H1 (cell line): ENCODE measurements around the gene TMEM39B. TPM values are rescaled to one million over a fixed set of nuclear protein-coding genes. Genes with fewer than 3 reads are reported as not detected.
"Not testable (repeated sequence)": the region's sequence is repeated elsewhere in the genome, so short reads cannot be mapped to it uniquely, and the experiment has no call there.

Experiments
- CTCF ChIA-PET: fragments of 300-600 bp; sonication (Branson Sonifier 250); formaldehyde crosslinking; loops from one replicate; lab custom pipeline; 2021; ENCODE audit not compliant: partially characterized antibody; lab: Charles Lee
- POLR2A ChIA-PET: fragments of 300-600 bp; sonication (Branson Sonifier 250); formaldehyde crosslinking; loops from one replicate; lab custom pipeline; 2021; ENCODE audit warnings: inconsistent platforms; ENCODE audit not compliant: partially characterized antibody; lab: Charles Lee
- DNase-seq, 2 experiments: peaks; one replicate each; pipeline versions ENCODE4 v3.0.0 to v3.0.0-alpha.2; 2010 to 2022; ENCODE audit warnings: low spot score in 2 of 2, low read depth in 1 of 2, mixed read lengths in 1 of 2
- FAIRE-seq: peaks from 2 replicates; lab custom pipeline; 2011; peaks lifted over from hg19 to GRCh38; lab: Jason Lieb, UNC
- H2AFZ ChIP-seq: 2 replicates; pipeline ENCODE4 v1.8.1; 2012; ENCODE audit warnings: low read length, inconsistent platforms
- H2AK5ac ChIP-seq: 2 replicates; pipeline ENCODE4 v1.6.1; 2013; ENCODE audit warnings: low read depth, low read length
- H2BK120ac ChIP-seq: replicated peaks from 2 replicates; pipeline ENCODE3; 2013; ENCODE audit warnings: low read depth, low read length, inconsistent platforms
- H2BK12ac ChIP-seq: 2 replicates; pipeline ENCODE4 v1.6.1; 2013; ENCODE audit warnings: low read depth, low read length
- H2BK15ac ChIP-seq: 2 replicates; pipeline ENCODE4 v1.6.1; 2013; ENCODE audit warnings: low read length
- H2BK20ac ChIP-seq: 2 replicates; pipeline ENCODE4 v1.6.1; 2013; ENCODE audit warnings: low read length
- H2BK5ac ChIP-seq: 2 replicates; pipeline ENCODE4 v1.6.1; 2013; ENCODE audit warnings: low read depth, low read length
- H3K14ac ChIP-seq: 2 replicates; pipeline ENCODE4 v1.6.1; 2013; ENCODE audit warnings: inconsistent platforms; ENCODE audit not compliant: insufficient read length
- H3K18ac ChIP-seq: 2 replicates; pipeline ENCODE4 v1.6.1; 2013; ENCODE audit warnings: low read length; ENCODE audit errors: extremely low read depth
- H3K23ac ChIP-seq: 2 replicates; pipeline ENCODE4 v1.6.1; 2013; ENCODE audit warnings: inconsistent platforms; ENCODE audit not compliant: insufficient read length
- H3K23me2 ChIP-seq: 2 replicates; pipeline ENCODE4 v1.6.1; 2013; ENCODE audit warnings: low read depth, low read length
- H3K27ac ChIP-seq: 2 replicates; pipeline ENCODE4 v1.6.1; 2011; ENCODE audit warnings: low read depth, low read length, inconsistent platforms
- H3K27me3 ChIP-seq, 4 experiments: replicated peaks in 1 of 4; 1 replicate in 1 of 4; 2 replicates in 3 of 4; pipeline versions ENCODE4 v1.6.1 to v1.8.1; 2011 to 2013; ENCODE audit warnings: low read length in 3 of 4, mild to moderate bottlenecking in 3 of 4, inconsistent platforms in 2 of 4, mixed read lengths in 2 of 4, moderate library complexity in 1 of 4; ENCODE audit not compliant: control insufficient read depth in 3 of 4, insufficient read depth in 3 of 4; ENCODE audit errors: extremely low read depth in 1 of 4
- H3K36me3 ChIP-seq, 4 experiments: 2 replicates each; pipeline versions ENCODE4 v1.6.1 to v1.8.1; 2011 to 2013; ENCODE audit warnings: mild to moderate bottlenecking in 4 of 4, low read length in 3 of 4, moderate library complexity in 2 of 4, control low read depth in 1 of 4, inconsistent platforms in 1 of 4; ENCODE audit not compliant: insufficient read depth in 4 of 4, control insufficient read depth in 2 of 4
- H3K4ac ChIP-seq: replicated peaks from 2 replicates; pipeline ENCODE3; 2013; ENCODE audit warnings: low read length, low read depth, mixed read lengths, inconsistent platforms; ENCODE audit not compliant: insufficient read length
- H3K4me1 ChIP-seq, 4 experiments: replicated peaks in 1 of 4; 1 replicate in 1 of 4; 2 replicates in 3 of 4; pipeline versions ENCODE4 v1.6.1 to v1.8.1; 2011 to 2013; ENCODE audit warnings: low read length in 3 of 4, inconsistent platforms in 2 of 4, mixed read lengths in 1 of 4; ENCODE audit not compliant: insufficient read depth in 4 of 4, control insufficient read depth in 3 of 4
- H3K4me2 ChIP-seq, 2 experiments: 2 replicates each; pipeline versions ENCODE4 v1.6.1 to v1.8.1; 2011 to 2013; ENCODE audit warnings: low read depth in 2 of 2, low read length in 2 of 2, control low read depth in 1 of 2, inconsistent platforms in 1 of 2, mild to moderate bottlenecking in 1 of 2; ENCODE audit not compliant: insufficient read depth in 1 of 2
- H3K4me3 ChIP-seq, 4 experiments: fragments of 200-600, 300-600 bp in 1 of 4; sonication (generic), shearing (Covaris generic), sonication (Bioruptor Twin) in 1 of 4; 2 replicates each; pipeline versions ENCODE4 v1.5.1 to v1.8.1; 2011 to 2016; ENCODE audit warnings: low read length in 4 of 4, low read depth in 3 of 4, control low read depth in 2 of 4, inconsistent platforms in 2 of 4, mild to moderate bottlenecking in 2 of 4, mixed read lengths in 1 of 4, moderate library complexity in 1 of 4; ENCODE audit not compliant: insufficient read depth in 2 of 4; ENCODE audit errors: extremely low read depth in 1 of 4
- H3K56ac ChIP-seq: replicated peaks from 2 replicates; pipeline ENCODE3; 2013; ENCODE audit warnings: low read depth, mild to moderate bottlenecking, mixed read lengths, low read length, inconsistent platforms; ENCODE audit not compliant: insufficient read length
- H3K79me1 ChIP-seq: 2 replicates; pipeline ENCODE4 v1.6.1; 2013; ENCODE audit warnings: low read depth, low read length, control low read depth
- H3K79me2 ChIP-seq, 2 experiments: 2 replicates each; pipeline versions ENCODE4 v1.6.1 to v1.8.1; 2012 to 2013; ENCODE audit warnings: low read length in 2 of 2, mild to moderate bottlenecking in 2 of 2, inconsistent platforms in 1 of 2; ENCODE audit not compliant: insufficient read depth in 2 of 2, control insufficient read depth in 1 of 2
- H3K9ac ChIP-seq, 4 experiments: replicated peaks in 1 of 4; 1 replicate in 1 of 4; 2 replicates in 3 of 4; pipeline versions ENCODE4 v1.6.1 to v1.8.1; 2011 to 2013; ENCODE audit warnings: low read depth in 3 of 4, low read length in 3 of 4, control low read depth in 2 of 4, mild to moderate bottlenecking in 2 of 4, moderate library complexity in 2 of 4, inconsistent platforms in 1 of 4; ENCODE audit errors: extremely low read depth in 1 of 4
- H3K9me3 ChIP-seq, 2 experiments: 2 replicates each; pipeline versions ENCODE4 v1.6.1 to v1.8.1; 2012 to 2013; ENCODE audit warnings: mild to moderate bottlenecking in 2 of 2, moderate library complexity in 2 of 2, control low read depth in 1 of 2, inconsistent platforms in 1 of 2, low read depth in 1 of 2, low read length in 1 of 2, mixed read lengths in 1 of 2; ENCODE audit not compliant: insufficient read depth in 2 of 2
- H4K20me1 ChIP-seq, 2 experiments: replicated peaks in 1 of 2; 2 replicates each; pipeline versions ENCODE3 to v1.8.1; 2011 to 2013; ENCODE audit warnings: inconsistent platforms in 2 of 2, low read length in 2 of 2, mild to moderate bottlenecking in 1 of 2; ENCODE audit not compliant: insufficient read depth in 2 of 2, control insufficient read depth in 1 of 2
- H4K5ac ChIP-seq: 2 replicates; pipeline ENCODE4 v1.6.1; 2013; ENCODE audit warnings: low read length, low read depth, mixed read lengths, inconsistent platforms; ENCODE audit not compliant: insufficient read length
- H4K8ac ChIP-seq: 2 replicates; pipeline ENCODE4 v1.8.0; 2013; ENCODE audit warnings: mild to moderate bottlenecking, moderate library complexity, low read length, inconsistent platforms; ENCODE audit not compliant: insufficient read depth; ENCODE audit errors: extremely low read depth
- H4K91ac ChIP-seq: replicated peaks from 2 replicates; pipeline ENCODE3; 2013; ENCODE audit warnings: low read length, mixed read lengths, inconsistent platforms; ENCODE audit not compliant: insufficient read length
- POLR2AphosphoS5 ChIP-seq: IDR thresholded peaks from 2 replicates; pipeline ENCODE4 v1.6.1; 2011; ENCODE audit warnings: low read depth, low read length
- WGBS, 2 experiments: shearing (Covaris generic) in 1 of 2; methylation state at CpG; one replicate each; pipeline versions ENCODE4 v1.1.6 to v1.1.7; 2013 to 2015; ENCODE audit warnings: low lambda C conversion rate in 2 of 2, mixed read lengths in 2 of 2, inconsistent platforms in 1 of 2, low coverage in 1 of 2, missing lambda C conversion rate in 1 of 2; ENCODE audit not compliant: insufficient replicate concordance in 2 of 2, insufficient coverage in 1 of 2, insufficient read length in 1 of 2; ENCODE audit errors: extremely low coverage in 1 of 2, missing lambda C conversion rate in 1 of 2; 5-methylcytosine and 5-hydroxymethylcytosine counted together
- polyA plus RNA-seq, 7 experiments: library from polyadenylated mRNA; depleted of rRNA in 3 of 7; stranded (reverse) in 5 of 7; unstranded in 2 of 7; fragments of >200 nt in 5 of 7; fragments of 200-250 nt in 2 of 7; gene quantifications; 1 replicate in 5 of 7; 2 replicates in 1 of 7; 4 replicates in 1 of 7; pipeline versions ENCODE4 v1.2.1 to v1.2.3, GENCODE V29; 2011 to 2013; ENCODE audit warnings: missing spikeins in 2 of 7, mixed read lengths in 2 of 7
- total RNA-seq: library from RNA; stranded (reverse); fragmentation: NEBNext Ultra II Directional; extraction: Animal tissue kit (Norgen Biotek cat#: 25700); gene quantifications from 2 replicates; pipeline ENCODE4 v1.2.1, GENCODE V29; 2021

Gene TMEM39B
- total and polyA plus RNA-seq, 2 of the 8 experiments (the other 6 are each of a cell fraction or from before 2014, with no cell fraction given) = 25.3 to 32.7 TPM

- not testable (repeated sequence) for H3K23me2 ChIP-seq, H2BK12ac ChIP-seq, H2BK5ac ChIP-seq, H3K18ac ChIP-seq, H4K8ac ChIP-seq, H2BK15ac ChIP-seq, H2BK120ac ChIP-seq, H3K27ac ChIP-seq, H3K14ac ChIP-seq, H3K9ac ChIP-seq, FAIRE-seq, H3K23ac ChIP-seq, H4K5ac ChIP-seq, H2AK5ac ChIP-seq, H3K79me2 ChIP-seq, H3K36me3 ChIP-seq, H4K91ac ChIP-seq, H3K56ac ChIP-seq, H3K4me2 ChIP-seq, H3K4ac ChIP-seq, H3K4me3 ChIP-seq, H3K79me1 ChIP-seq, H2AFZ ChIP-seq, H4K20me1 ChIP-seq, H3K9me3 ChIP-seq, DNase-seq, H3K27me3 ChIP-seq, H2BK20ac ChIP-seq
- H3K4me1 ChIP-seq = peaks cover 3 to 16% (median 12%) of the 10 kb centered on the region in 4 experiments
- CTCF ChIA-PET = interaction anchor here (0.8 to 1.4 kb wide), 4 partner anchors 8 to 277 kb away, joined by 3 to 5 read pairs (median 4); partner anchors contain the start of gene KPNA6
- POLR2A ChIA-PET = interaction anchor here (0.7 to 2.7 kb wide), 7 partner anchors 13 to 271 kb away, joined by 3 to 8 read pairs (median 3); partner anchors contain the start of gene KPNA6
- 87% methylated on average over 17 of the region's 21 CpGs; no CpG with 5 or more reads in 1 of the 2 experiments for WGBS, 2 experiments
- TF ChIP-seq POLR2AphosphoS5 = peak; percentile 35; the same call in 1 of the 2 replicates
Observed at GRCh38 chr1:32065613-32066488, 6.9 kb upstream of the TMEM39B start.
